DMS114 treated with DMSO at 0.1 percent for 48 hours (cell line): Measurements from ENCODE around the gene OTOP3.

Source experiments
- DNase-seq: peaks from one replicate; lab custom pipeline; 2025; ENCODE audit not compliant: unreplicated experiment; lab: John Stamatoyannopoulos, UW

OTOP3 gene

DNA sequence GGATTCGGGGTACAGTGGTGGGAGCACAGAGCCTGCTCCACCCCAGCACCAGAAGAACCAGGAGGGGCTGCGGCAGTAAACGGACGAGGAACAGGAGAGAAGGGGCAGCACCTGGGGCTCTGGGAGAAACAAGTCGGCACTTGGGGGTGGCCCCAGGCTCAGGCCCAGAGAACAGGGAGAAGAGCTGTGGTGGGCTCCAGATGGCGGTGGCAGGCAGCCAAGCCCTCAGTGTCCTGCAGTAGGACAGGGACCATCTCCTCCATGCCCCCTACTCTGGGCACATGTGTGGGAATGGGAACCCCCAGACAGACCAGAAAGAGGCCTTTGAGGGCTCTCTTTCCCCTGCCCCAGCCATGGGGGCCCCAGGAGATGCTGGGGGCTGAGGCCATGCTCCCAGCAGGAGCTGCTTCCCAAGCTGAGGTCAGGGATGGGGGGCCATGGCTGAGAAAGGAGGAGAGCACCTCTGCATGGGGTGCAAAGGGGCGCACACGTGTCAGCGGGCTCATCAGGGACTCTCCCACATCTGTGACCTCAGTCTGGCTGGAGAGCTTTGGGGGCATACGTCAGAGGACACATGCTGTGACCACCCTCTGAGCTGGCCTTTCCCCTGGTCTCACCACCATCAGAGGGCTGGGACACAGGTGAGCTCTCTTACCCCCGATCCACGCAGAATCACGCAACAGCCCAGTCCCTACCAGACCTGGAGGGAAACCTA is 19.4 kb upstream of the OTOP3 start:
- DNase-seq = no peak

DNA sequence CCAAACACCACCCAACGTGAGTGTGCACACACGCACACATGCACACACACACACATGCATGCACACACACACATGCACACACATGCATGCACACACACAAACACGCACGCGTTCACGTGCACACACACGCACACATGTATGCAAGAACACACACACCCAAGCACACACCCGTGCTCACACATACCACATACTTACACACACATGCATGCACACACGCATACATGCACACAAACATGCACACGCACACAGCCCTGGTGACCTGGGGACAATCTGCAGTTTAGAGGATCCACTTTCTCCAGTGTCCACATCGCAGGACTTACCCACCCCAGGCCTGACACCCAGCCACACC is 18.9 kb upstream of the OTOP3 start:
- no peak for DNase-seq

- DNase-seq = no peak
Observed at GRCh38 chr17:74917430-74917829, 18.3 kb upstream of the OTOP3 start.

- DNase-seq = no peak
Observed at GRCh38 chr17:74918906-74919305, 16.8 kb upstream of the OTOP3 start.

DNA sequence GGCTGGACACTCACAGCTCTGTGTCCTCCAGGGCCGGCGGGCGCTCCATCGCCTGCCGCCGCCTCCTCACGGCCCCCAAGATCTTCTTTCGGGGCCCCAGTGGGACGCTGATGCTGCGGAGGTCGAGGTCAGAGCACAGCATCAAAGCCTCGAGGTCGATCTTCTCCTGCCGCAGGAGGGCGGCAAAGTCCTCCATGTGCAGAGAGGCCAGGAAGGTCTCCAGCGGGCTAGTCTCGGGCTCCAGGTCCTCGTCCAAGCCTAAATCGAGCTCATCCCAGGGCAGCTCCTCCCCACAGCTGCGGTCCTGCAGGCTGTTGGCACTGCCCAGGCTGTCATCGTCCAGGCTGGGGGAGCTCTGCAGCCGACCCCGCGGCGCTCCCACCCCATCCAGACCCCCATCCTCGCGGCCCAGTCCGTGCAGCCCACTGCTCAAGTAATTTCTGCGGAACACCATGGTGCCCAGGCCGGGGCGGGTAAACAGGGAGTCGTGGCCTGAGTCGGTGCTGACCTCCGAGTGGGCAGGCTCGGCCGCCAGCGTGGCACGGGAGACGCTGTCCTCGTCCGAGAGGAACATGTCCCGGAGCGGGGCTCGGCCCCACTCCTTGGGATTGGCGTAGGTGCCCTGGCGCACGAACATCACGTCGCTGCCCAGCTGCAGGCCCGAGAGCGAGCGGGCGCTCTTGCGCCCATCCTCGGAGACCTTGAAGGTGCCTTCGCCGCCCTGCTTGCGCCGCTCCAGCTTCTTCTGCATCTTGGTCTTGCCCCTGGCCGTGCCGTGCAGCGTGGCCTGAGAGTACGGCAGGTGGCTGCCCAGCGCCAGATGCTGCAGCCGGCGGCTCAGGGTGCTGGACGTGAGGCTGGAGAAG is 16.0 kb upstream of the OTOP3 start:
- no peak for DNase-seq

DNA sequence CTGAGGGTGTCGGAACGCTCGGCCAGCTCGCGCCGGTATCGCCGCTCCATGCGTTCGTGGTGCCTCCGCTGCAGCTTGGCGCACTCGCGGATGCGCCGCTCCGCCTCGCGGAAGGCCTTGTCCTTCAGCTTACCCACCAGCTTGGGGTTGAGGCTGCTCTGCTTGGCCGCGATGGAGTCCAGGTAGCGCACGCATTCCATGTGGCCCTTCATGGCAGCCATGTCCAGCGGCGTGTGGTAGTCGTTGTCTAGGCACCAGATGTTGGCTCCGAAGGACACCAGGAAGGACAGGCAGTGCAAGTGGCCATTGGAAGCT is 15.4 kb upstream of the OTOP3 start:
- DNase-seq = no peak

GRCh38 chr17:74920642-74921025 is 15.1 kb upstream of the OTOP3 start:
- no peak for DNase-seq

DNA sequence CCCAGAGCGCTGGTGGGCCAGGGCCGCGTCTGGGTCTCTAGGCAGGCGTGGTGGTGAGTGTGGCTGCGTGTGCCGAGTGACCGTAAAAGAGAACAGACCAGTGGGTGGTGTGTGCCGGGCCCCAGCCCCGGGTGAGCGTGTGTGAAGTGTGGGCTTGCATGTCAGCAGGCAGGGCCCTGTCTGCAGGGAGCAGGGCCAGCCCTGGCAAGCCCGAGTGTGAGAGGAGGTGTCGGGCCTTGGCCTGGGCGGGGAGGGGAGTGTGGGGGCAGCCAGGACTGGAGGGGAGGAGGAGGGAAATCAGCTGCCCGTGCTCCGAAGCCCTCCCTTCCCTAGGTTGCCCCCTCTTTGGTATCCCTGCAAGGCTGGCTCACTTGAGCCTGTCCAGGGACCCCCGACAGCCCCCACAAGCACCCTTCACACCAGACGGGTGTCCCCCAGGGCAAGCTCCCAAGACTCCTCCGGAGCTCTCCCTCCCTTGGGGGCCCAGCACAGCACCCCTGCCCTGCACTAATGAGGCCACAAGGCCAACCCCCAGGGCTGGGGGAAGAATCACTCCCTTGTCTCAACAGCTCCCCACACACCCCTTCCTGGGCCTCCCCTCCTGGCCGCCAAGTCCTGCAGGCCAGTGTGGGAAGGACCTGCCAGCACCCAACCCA is 14.5 kb upstream of the OTOP3 start:
- DNase-seq = no peak

- no peak for DNase-seq
Observed at GRCh38 chr17:74921769-74922168, 13.9 kb upstream of the OTOP3 start.

GRCh38 chr17:74922172-74922571 is 13.5 kb upstream of the OTOP3 start:
- no peak for DNase-seq

- no peak for DNase-seq
Observed at GRCh38 chr17:74922694-74923537, 12.8 kb upstream of the OTOP3 start, which contains the start of gene USH1G. USH1G (minus strand) TSS chr17:74923255; CDS start chr17:74923073, 182 bp downstream.

DNA sequence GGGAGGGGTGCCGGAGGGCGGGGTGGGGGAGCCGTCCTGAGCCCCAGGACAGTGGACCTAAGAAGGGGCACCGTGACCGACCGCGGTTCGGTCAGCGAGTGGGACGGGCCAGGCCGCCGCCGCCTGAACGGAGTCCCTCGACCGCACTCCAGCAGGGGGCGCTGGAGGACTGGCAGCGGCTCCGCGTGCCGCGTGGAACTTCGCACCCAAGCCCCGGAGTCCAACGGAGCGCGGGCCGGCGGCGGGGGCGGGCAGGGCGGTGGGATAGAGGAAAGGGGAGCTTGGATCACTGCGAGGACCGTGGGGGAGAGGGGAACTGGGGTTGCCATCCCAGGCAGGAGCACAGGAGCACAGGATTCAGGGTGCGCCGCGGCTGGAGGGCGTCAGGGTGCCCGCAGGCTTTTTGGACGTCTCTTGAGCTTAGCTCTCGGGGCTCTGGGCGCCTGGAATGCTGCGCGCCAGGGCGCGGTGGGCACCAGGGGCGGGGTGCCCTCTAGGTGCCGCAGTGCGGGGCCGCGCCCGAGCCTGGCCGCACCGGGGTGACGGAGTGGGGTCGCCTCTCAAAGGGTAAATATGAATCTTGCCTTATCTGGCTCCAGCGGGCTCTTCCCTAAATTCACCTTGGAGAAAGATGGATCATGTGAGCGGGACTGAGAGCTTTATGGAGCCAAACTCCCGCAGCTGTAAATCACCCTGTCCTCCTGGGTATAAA is 12.0 kb upstream of the OTOP3 start:
- no peak for DNase-seq

DNA sequence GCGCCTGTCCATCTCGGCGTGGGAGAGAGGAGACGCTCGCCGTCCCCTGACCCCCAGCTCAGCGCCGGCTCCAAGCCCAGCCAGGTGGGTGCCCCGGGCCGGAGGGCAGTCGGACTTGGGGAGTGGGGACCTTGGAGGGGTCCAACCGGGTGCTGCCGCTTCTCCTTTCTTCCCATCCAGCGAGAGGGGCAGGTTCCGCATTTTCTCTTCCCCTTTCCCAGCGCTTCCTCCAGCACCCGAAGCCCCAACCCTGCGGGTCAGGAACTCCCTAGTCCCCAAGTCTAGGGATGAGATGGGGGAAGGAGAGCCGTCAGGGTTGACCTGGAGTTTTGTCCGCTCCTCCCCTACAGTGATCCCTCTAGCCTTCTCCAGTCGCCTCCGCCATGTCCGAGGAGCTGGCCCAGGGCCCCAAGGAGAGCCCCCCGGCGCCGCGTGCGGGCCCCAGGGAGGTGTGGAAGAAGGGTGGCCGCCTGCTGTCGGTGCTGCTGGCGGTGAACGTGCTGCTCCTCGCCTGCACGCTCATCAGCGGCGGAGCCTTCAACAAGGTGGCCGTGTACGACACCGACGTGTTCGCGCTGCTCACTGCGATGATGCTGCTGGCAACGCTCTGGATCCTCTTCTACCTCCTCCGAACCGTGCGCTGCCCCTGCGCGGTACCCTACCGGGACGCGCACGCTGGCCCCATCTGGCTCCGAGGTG is 11.3 kb upstream of the OTOP3 start, which contains the start of gene OTOP2:
TSS of gene OTOP2 (plus strand) at position 24 of the 699 bp plus-strand sequence. CDS start at position 384, 360 bp downstream.
- DNase-seq = no peak

DNA sequence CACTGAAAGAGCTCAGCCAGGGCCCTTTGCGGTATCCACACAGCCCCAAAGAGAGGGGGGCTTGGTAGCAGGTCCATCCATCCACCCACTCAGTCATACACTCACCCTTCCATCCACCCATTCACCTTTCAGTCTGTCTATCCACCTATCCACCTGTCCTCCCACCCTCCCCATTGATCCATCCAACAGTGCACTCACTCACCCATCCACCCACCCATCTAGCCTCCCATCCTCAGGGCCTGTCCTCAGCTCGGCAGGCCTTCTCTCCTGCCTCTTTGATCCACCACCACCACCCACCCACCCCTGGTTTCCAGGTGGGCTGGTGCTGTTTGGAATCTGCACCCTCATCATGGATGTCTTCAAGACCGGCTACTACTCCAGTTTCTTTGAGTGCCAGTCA is 10.5 kb upstream of the OTOP3 start:
- no peak for DNase-seq

DNA sequence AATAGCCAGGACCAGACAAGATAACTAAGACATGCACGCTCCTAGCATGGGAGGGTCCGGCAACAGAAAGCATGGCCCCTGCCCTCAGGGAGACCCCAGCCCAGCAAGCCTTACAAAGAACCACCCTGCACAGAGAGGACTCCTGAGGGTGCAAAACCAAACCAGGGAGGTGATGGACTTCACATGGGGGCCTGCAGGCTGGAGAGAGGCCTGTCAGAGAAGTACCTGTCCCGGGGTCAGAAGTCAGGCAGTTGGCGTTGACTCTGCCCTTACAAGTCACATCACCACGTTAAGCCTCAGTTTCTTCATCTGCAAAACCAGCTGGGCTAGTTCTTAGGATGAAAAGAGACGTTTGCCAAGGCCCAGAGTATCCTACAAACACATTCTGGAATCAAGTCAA is 6.9 kb upstream of the OTOP3 start:
- DNase-seq = no peak

DNA sequence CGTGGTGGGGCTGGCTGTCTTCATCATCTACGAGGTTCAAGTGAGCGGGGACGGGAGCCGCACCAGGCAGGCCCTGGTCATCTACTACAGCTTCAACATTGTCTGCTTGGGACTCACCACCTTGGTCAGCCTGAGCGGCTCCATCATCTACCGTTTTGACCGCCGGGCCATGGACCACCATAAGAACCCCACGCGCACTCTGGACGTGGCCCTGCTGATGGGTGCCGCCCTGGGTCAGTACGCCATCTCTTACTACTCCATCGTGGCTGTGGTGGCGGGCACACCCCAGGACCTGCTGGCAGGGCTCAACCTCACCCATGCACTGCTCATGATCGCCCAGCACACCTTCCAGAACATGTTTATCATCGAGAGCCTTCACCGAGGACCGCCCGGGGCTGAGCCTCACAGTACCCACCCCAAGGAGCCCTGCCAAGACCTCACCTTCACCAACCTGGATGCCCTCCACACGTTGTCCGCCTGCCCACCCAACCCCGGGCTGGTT is 5.1 kb upstream of the OTOP3 start:
- no peak for DNase-seq

GRCh38 chr17:74935048-74935447 is 650 bp upstream of the OTOP3 start:
- DNase-seq = no peak

DNA sequence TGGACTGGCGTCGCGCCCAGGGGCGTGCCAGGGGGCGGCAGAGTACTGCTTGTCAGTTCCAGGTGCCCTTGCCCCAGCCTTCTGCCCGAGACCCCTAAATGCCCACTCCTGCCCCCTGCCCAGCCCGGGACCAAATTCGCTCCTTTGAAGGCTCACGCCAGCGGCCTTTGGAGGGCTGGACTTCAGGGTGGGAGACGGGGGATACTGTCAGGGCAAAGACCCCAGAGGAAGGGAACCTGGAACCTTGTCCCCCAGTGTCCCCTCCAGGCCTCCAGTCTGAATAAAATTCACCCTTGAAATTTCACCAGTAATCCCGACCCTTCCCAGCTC is 737 bp downstream of the OTOP3 start:
- no peak for DNase-seq

DNA sequence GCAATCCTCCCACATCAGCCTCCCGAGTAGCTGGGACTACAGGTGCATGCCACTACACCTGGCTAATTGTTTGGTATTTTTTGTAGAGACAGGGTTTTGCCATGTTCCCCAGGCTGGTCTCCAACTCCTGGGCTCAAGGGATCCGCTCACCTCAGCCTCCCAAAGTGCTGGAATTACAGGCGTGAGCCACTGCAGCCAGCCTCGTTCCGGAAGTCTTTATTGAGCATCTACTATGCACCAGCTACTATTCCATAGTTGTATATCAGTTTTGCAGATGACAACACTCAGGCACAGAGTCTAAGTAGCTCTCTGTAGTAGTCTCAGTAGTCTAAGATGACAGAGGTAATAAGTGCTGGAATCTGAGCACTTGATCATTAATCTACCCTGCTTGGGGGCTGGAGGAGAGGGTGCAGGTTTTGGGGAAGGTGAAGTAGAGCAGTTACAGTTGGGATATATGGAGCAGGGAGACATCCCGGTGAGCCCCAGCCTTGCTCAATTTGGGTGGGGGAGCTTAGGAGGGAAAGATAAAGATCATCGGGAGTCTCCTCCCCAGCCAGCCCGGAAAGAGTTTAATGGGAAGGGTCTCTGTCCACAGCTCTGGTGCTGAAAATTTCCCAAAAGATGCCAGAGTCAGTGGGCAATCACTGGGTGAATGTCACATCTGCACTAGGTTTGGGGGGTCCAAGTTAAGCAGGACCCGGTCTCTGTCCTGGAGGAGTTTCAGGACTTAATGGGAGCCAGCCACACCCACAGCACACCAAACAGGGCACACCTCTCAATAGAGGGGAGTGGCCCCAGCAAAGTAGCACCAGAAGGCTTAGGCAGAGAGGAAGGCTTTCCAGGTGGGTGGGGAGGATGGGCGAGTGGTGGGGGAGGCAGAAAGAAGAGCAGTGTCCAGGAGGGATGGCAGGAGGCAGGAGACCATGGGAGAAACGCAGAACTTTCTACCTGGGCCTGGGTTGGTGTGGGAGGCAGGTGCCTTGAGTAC is 1.7 kb downstream of the OTOP3 start:
- no peak for DNase-seq
